Activated CD4-positive, CD25-positive, alpha-beta regulatory T cell treated with anti-CD3 and anti-CD28 coated beads, Interleukin-2, amount 50 U/mL, for 16 hours (primary cell): ENCODE data around the gene KRTAP5-7.
"Not testable (repeated sequence)": the region's sequence is repeated elsewhere in the genome, so short reads cannot be mapped to it uniquely, and the experiment has no call there.

ENCODE experiments used
- DNase-seq: peaks from one replicate; pipeline ENCODE4 v3.0.0-alpha.2; 2020; ENCODE audit warnings: low read depth, low spot score

KRTAP5-7 gene

DNA sequence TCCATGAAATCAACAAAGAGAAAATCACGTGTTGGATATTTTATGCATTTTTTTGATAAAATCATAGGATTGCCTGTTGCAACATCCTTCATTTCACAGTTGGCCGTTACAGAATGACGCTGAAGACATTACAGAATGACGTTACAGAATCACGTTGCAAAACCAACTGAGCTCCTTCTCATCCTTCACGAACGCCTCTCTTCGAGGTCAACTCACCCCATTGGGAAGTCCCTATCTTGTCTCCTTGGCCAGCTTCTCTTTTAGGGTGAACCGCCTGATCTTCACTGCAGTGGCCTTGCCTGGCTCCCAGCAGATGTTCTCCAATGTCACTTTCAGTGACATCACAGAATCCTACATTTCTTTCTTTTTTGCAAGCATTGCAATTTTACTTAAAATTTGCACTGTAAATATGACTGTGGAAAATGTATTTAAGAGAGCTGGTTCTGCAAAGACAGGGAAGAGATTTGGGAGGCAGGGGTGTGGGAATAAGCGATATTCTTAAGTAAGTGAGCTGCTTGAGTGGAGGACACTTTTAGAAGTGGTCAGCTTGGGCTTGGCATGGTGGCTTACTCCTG is 5.1 kb downstream of the KRTAP5-7 start:
- no peak for DNase-seq

DNA sequence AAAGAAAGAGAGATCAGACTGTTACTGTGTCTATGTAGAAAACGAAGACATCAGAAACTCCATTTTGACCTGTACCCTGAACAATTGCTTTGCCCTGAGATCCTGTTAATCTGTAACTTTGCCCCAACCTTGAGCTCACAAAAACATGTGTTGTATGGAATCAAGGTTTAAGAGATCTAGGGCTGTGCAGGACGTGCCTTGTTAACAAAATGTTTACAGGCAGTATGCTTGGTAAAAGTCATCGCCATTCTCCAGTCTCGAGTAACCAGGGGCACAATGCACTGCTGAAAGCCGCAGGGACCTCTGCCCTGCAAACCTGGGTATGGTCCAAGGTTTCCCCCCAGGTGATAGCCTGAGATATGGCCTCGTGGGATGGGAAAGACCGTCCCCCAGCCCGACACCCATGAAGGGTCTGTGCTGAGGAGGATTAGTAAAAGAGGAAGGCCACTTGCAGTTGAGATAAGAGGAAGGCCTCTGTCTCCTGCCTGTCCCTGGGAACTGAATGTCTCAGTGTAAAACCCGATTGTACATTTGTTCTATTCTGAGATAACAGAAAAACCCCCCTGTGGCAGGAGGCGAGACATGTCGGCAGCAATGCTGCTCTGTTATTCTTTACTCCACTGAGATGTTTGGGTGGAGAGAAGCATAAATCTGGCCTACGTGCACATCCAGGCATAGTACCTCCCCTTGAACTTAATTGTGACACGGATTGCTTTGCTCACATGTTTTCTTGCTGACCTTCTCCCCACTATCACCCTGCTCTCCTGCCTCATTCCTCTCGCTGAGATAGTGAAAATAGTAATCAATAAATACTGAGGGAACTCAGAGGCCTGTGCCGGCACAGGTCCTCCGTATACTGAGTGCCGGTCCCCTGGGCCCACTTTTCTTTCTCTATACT is 7.9 kb downstream of the KRTAP5-7 start:
- DNase-seq, result not testable (repeated sequence)

DNA sequence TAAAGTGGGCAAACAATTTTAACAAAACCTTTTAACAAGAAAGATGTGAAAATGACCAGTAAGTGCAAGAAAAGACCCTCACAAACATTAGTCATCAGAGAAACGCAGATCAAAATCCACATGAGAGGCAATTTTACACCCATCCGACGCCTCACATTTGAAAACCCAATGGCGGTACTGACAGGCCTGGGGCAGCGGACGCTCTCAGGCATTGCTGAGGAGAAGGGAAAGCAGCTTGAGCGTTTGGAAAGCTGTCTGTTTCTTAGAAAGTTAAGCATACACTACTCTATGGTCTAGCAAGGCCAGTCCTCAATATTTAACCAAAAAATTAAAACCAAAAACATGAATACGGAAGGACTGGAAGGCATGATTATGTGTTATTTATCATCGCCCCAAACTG is 8.8 kb downstream of the KRTAP5-7 start:
- DNase-seq, result no peak

DNA sequence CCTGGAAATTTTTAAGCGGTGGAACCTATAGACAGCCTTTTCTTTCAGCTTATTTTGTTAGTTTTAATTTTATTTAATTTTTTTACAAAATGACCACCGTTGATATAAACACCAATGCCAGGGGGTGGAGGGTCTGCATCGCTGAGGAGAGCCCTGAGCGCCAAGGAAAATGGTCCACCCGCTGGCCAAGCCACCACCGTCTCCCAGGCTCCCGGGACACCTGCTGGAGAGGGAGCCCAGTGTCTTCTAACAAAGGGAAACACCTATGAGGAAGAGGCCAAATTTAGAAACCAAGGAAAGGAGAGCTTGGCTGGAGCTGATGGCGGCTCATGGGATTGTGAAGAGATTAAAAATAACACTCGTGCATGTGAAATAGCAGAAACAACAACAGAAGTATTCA is 10.5 kb downstream of the KRTAP5-7 start:
- DNase-seq, result no peak

DNA sequence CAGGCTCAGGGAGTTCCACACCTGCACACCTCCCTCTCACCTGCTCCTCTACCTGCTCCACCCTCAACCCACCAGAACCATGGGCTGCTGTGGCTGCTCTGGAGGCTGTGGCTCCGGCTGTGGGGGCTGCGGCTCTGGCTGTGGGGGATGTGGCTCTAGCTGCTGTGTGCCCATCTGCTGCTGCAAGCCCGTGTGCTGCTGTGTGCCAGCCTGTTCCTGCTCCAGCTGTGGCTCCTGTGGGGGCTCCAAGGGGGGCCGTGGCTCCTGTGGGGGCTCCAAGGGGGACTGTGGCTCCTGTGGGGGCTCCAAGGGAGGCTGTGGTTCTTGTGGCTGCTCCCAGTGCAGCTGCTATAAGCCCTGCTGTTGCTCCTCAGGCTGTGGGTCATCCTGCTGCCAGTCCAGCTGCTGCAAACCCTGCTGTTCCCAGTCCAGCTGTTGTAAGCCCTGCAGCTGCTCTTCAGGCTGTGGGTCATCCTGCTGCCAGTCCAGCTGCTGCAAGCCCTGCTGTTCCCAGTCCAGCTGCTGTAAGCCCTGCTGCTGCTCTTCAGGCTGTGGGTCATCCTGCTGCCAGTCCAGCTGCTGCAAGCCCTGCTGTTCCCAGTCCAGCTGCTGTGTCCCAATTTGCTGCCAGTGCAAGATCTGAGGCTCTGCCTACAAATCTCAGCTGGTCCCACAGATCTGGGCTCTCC is 11.1 kb downstream of the KRTAP5-7 start, which contains the start of gene KRTAP5-8:
KRTAP5-8 (plus strand) TSS at position 49 of the 689 bp plus-strand sequence; CDS start at position 80, 31 bp downstream.
- DNase-seq, result not testable (repeated sequence)

DNA sequence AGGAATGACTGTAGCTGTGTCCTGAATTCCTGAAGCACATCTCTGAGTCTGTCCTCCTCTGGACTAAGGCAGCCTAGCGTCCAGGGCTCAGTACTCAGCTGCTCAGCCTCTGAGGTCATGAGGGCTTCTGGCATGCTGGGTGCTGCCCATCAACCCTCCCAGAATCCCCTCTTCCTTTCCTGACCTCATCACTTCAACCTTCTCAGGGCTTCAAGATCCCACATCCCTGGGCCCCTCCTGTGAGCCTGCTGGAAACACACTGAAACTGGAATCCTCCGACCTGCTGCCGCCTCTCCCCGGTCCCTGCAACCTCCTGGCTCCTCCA is 11.6 kb downstream of the KRTAP5-7 start:
- no peak for DNase-seq

DNA sequence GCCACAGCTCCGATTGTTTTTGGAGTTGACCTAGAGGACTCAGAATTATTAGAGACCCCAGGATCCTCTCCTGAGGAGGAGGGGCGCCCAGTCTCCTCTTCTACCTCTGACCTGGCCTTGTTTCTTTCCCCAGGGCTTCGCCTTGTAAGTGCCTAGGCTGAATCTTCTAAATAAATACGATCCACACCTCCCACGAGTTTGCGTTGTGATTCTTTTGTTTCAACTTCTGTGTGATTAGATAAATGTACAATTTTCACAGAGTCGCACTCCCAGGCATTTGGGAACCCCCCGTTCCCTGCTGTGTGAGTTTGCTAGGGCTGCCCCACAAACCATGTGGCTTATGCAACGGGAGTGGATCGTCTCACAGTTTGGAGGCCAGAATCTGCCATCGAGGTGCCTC is 11.9 kb downstream of the KRTAP5-7 start:
- DNase-seq, result no peak

DNA sequence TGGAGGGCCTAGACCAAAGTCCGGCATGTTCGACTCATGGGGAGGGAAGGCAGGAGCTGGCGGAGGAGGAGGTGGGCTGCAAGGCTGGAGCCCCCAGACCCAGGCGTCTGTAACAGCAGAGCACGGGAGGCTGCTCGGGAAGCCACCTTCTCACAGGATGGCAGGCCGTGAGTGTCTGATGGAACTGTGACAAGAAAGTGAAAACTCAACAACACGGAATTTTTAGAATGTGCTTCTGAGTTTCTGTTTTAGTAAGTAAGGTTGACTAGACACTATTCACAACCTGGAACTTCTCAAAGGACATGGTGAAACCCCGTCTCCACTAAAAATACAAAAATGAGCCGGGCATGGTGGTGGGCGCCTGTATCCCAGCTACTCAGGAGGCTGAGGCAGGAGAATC is 12.9 kb downstream of the KRTAP5-7 start:
- not testable (repeated sequence) for DNase-seq

DNA sequence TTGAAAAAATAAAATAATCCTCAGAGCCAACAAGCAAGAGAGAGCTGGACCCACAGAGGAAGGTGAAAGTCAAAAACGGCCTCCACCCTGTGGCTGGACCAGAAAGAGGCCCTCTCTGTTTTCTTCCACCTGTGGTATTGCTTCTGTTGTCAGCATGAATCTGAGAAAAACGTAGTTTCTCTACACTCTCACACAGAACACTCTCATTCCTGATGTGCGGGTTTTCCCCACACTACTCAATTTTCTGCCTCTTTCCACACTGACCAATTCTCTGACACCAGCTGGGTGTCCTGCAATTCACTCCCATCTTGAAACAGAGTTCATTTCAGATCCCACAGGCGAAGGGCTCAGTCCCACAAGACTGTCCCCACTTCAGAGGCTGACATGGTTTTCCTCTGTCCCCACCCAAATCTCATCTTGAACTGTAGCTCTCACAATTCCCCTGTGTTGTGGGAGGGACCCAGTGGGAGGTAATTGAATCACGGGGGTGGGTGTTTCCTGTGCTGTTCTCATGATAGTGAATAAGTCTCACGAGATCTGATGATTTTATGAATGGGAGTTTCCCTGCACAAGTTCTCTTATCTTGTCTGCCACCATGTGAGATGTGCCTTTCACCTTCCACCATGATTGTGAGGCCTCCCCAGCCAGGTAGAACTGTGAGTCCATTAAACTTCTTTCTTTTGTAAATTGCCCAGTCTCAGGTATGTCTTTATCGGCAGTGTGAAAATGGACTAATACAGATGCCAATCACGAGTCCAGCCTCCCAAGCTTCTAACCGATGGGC is 13.6 kb downstream of the KRTAP5-7 start:
- not testable (repeated sequence) for DNase-seq

DNA sequence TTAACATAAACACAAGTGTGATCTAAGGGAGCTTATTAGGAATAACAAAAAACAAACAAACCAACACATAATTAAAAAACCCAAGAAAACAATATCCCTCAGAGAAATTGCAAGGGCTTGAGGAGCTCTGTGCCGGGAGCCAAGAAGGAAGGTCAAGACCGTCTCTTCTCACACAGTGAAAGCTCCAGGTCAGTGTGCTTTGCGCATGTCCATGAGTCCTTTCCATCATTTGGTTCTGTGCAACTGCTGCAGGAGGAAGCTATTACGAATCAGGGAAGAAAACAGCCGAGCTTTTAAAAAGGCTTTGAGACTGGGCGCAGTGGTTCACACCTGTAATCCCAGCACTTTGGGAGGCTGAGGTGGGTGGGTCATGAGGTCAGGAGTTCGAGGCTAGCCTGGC is 15.3 kb downstream of the KRTAP5-7 start:
- no peak for DNase-seq

DNA sequence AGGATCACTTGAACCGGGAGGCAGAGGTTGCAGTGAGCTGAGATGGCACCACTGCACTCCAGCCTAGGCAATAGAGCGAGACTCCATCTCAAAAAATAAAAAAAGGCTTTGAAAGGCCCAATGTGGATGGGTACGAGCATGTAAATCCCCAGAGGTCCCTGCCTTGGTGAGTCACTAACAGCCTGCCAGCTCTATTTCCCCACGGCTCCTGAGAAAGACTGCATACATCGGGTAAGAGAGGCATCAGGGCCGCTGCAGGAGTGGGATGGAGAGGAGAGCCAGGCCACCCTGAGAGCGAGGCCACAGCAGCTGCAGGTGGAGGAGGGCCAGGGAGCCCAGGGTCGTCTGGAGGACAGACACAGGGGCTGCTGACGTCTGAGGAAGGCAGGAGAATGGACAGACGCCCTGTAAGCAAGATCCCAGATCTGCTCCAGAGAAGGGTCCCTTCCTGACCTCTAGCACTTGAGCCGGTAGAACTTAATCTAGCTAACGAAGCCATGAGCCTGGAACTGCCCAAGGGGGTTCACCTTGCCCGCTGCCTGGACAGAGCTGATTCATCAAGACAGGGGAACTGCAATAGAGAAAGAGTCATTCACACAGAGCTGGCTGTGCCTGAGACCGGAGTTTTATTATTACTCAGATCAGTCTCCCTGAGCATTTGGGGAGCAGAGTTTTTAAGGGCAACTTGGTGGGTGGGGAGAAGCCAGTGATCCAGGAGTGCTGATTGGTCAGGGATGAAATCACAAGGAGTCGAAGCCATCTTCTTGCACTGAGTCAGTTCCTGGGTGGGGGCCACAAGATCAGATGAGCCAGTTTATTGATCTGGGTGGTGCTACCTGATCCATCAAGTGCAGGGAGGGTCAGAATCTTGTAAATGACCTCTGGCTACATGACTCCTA is 16.1 kb downstream of the KRTAP5-7 start:
- DNase-seq, result no peak

DNA sequence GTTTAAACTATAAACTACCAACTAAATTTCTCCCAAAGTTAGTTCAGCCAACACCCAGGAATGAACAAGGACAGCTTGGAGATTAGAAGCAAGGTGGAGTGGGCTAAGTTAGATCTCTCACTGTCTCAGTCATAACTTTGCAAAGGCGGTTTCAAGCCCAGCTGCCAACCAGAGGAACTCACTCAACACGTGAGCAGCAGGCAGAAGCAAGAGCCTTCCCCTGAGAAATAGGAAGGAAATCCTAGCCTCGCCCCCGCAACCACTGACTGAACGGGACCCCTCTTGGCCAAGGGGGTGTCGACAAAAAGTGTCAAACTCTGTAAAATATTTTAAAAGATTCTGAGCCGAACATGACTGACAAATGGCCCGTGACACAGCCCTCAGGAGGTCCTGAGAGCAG is 16.8 kb downstream of the KRTAP5-7 start:
- no peak for DNase-seq

DNA sequence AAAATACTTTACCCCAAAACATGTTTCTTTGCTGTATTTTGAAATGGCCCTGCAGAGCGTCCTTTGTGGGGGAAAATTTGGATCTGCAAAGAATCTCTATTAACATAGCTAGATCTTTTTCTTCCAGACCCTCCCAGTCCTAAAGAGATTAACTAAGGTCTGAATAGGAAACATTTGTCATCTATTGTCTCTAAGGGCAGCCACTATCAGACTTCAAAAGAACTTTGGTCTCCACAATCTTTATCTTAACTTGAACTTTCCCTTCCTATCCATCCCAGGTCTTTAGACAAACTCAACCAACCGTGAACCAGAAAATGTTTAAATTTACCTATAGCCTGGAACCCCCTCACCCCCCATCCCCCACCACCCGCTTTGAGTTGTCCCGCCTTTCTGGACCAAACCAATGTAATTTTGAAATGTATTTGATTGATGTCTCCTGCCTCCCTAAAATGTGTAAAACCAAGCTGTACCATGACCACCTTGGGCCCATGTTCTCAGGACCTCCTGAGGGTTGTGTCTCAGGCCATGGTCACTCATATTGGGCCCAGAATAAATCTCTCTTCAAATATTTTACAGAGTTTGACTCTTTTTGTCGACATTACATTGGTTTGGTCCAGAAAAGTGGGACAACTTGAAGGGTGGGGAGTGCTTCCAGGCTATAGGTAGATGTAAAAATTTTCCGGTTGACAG is 17.6 kb downstream of the KRTAP5-7 start:
- DNase-seq, result no peak

DNA sequence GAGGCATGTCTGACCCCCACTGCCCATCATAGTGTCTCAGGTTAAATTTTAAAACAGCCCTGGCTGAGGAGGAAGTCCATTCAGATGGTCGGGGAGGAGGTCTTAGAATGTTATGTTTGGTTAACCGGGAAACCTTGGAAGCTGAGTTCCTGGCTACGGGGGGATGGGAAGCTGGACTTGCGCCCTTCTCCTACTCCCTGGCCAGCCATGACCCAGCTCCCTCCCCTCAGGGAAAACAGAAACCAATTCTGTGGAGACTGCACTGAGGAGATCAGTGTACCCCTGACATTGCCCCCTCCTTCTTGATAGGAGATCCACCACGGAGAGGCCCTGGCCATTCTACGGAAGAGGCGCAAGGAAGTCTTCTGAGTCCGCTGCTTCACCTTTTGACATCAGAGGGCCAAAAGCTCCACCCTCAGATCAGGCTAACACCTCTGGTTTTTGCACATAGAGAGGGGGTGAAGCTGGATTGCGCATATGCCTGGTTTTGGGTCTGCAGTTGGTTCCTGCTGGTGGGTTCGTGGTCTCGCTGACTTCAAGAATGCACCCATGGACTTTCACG is 18.4 kb downstream of the KRTAP5-7 start:
- no peak for DNase-seq

DNA sequence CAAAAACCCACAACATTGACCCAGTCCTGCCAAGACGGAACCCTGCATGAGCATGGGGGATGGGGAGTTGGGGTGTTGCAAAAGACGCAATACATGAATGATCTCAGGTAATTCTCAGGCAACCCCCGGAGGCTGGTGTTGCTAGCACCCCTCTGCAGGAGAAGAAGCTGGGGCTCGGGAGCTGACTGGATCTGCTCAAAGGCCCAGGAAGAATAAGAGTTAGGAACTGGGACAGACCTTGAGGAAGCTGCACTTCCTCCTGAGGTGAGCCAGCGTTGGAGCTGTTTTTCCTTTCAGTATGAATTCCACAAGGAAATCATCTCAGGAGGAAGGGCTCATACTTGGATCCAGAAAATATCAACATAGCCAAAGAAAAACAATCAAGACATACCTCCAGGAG is 21.1 kb downstream of the KRTAP5-7 start, which contains the start of gene KRTAP5-9:
KRTAP5-9 (plus strand) TSS at position 301 of the 400 bp plus-strand sequence. CDS start 238 bp downstream, outside the sequence.
- DNase-seq, result no peak

DNA sequence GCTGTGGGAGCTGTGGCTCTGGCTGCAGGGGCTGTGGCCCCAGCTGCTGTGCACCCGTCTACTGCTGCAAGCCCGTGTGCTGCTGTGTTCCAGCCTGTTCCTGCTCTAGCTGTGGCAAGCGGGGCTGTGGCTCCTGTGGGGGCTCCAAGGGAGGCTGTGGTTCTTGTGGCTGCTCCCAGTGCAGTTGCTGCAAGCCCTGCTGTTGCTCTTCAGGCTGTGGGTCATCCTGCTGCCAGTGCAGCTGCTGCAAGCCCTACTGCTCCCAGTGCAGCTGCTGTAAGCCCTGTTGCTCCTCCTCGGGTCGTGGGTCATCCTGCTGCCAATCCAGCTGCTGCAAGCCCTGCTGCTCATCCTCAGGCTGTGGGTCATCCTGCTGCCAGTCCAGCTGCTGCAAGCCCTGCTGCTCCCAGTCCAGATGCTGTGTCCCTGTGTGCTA is 21.7 kb downstream of the KRTAP5-7 start:
- no peak for DNase-seq

DNA sequence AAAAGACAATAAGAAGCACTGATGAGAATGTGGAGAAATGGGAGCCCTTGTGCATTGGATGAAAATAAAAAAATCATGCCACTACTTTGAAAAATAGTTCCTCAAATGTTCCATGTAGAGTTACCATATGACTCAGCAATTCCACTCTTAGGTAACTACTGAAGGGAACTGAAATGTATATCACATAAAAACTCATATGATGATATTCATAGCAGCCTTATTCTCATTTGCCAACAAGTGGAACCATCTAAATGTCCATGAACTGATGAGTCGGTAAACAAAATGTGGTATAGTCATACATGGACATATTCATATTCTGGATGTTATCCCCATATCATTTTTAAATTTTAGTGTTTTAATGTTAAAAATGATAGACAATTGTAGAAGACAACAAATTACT is 24.6 kb downstream of the KRTAP5-7 start:
- DNase-seq, result no peak

DNA sequence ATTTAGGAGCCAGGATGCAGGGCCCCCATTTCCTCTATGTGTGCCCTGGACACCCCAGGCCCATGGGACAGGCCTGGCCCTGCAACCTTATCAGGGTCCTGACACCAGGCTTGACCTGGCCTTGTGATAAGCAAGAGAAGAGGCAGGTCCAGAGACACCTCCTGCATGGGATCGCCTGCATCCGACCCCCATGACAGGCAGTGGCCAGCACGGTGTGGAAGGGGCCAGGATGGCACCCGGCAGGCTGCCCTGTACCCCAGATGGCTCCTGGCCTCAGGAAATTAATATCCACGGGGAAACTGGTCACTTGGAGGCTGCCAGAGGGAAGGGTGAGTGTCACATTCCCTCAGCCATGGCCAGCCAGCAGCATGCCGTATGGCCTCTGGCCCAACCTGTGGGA is 27.9 kb downstream of the KRTAP5-7 start:
- no peak for DNase-seq

DNA sequence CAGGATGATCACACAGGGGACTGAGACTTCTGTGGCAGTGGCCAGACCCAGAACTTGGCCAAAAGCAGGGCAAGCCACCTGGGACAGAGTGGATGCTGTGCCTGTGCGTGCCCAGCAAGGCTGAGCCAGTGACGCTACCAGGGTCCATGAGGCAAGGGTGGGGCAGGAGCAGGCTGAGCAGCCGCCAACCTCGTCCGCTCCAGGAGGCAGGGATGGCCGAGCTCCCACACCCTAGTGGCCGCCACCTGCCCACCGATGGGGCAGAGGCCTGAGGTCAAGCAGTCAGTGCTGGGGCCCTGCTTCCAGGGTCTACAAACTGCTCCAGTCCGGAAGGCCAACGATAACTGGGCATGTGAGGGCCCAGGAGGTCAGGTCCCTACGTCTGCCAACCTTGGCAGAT is 28.4 kb downstream of the KRTAP5-7 start:
- DNase-seq, result no peak

DNA sequence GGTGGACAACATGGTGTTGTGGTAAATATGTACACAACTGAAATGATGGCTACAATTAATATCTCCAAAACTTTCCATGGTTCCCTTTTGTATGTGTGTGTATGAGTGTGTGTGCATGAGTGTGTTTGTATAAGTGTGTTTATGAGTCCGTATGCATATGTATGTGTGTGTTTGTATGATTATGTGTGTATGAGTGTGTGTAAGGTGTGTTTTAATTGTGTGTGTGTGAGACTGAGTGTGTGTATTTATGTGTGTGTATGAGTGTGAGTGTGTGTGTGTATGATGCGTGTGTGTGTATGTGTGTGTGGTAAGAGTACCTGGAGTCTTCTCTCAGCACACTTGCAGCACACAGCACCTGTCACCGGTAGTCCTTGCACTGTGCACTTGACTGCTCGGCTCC is 29.0 kb downstream of the KRTAP5-7 start:
- DNase-seq, result no peak
